NCI-H526 treated with DMSO at 0.1 percent for 48 hours (cell line): ENCODE data around the gene ZNF791.
"Not testable (repeated sequence)": the region's sequence is repeated elsewhere in the genome, so short reads cannot be mapped to it uniquely, and the experiment has no call there.

Experiments
- DNase-seq: peaks from one replicate; lab custom pipeline; 2025; lab: John Stamatoyannopoulos, UW

Gene ZNF791

GRCh38 chr19:12667731-12668302 lies 57.1 kb downstream of the ZNF791 start:
- DNase-seq: no peak

GRCh38 chr19:12668346-12668745 lies 57.6 kb downstream of the ZNF791 start:
- DNase-seq: no peak

- no peak for DNase-seq
Measured at GRCh38 chr19:12668932-12669269, 58.2 kb downstream of the ZNF791 start.

- peak; percentile 69 for DNase-seq
Measured at GRCh38 chr19:12669270-12670158, 58.8 kb downstream of the ZNF791 start.

GRCh38 chr19:12670159-12670928 lies 59.6 kb downstream of the ZNF791 start:
- DNase-seq: no peak

- no peak for DNase-seq
Measured at GRCh38 chr19:12672744-12673143, 62.0 kb downstream of the ZNF791 start.

- no peak for DNase-seq
Measured at GRCh38 chr19:12675399-12675798, 64.7 kb downstream of the ZNF791 start.

- DNase-seq: no peak
Measured at GRCh38 chr19:12675940-12676339, 65.2 kb downstream of the ZNF791 start.

GRCh38 chr19:12676384-12676792 lies 65.7 kb downstream of the ZNF791 start:
- DNase-seq: peak; percentile 5

GRCh38 chr19:12676928-12677327 lies 66.2 kb downstream of the ZNF791 start:
- DNase-seq: no peak

GRCh38 chr19:12678039-12678438 lies 67.3 kb downstream of the ZNF791 start:
- not testable (repeated sequence) for DNase-seq

- no peak for DNase-seq
Measured at GRCh38 chr19:12680034-12680433, 69.3 kb downstream of the ZNF791 start.

- peak; percentile 93 for DNase-seq
Measured at GRCh38 chr19:12681074-12681987, 70.6 kb downstream of the ZNF791 start, which contains the start of gene DHPS. DHPS (minus strand) TSS chr19:12681880; CDS start chr19:12681766, 114 bp downstream.
